ENCODE results near the gene SCFD2.

The SCFD2 gene

GRCh38 chr4:52838729-52839586, 526.9 kb downstream of the SCFD2 start:
- Histone ChIP-seq H3K4me3 (replicated peaks; ENCODE audit: insufficient read depth, low read length) (no peak overlapping the region), H3K27ac (replicated peaks) (no peak overlapping the region), H3K27me3 (ENCODE audit: insufficient read depth, poor library complexity, severe bottlenecking) (no peaks in the 10 kb centered on the region)
- no peak for DNase-seq (ENCODE audit: low read depth in 1 of 2, low spot score in 1 of 2)
- TF ChIP-seq POLR2AphosphoS5 (IDR thresholded peaks at IDR 0.05; ENCODE audit: low read depth) (no peak), REST (IDR thresholded peaks at IDR 0.05; ENCODE audit: insufficient replicate concordance, low read depth) (no peak), SPI1 (IDR thresholded peaks at IDR 0.05; ENCODE audit: borderline replicate concordance, low read depth) (no peak), GABPA (IDR thresholded peaks at IDR 0.05; ENCODE audit: low read depth) (no peak), CTCF (IDR thresholded peaks at IDR 0.05; ENCODE audit: insufficient read depth, low read length) (no peak)

GRCh38 chr4:52837716-52838558, 527.9 kb downstream of the SCFD2 start:
- peak in 1 of 2 experiments; percentile 58 for DNase-seq (ENCODE audit: low read depth in 1 of 2, low spot score in 1 of 2)
- no peak overlapping the region for H3K4me3 ChIP-seq (replicated peaks; ENCODE audit: insufficient read depth, low read length)
- H3K27ac ChIP-seq (replicated peaks), result no peak overlapping the region
- no peaks in the 10 kb centered on the region for H3K27me3 ChIP-seq (ENCODE audit: insufficient read depth, poor library complexity, severe bottlenecking)
- peak; percentile 74 for TF ChIP-seq SPI1 (IDR thresholded peaks at IDR 0.05; ENCODE audit: borderline replicate concordance, low read depth)
- peak; percentile 45 for TF ChIP-seq REST (IDR thresholded peaks at IDR 0.05; ENCODE audit: insufficient replicate concordance, low read depth)
- no peak for TF ChIP-seq CTCF (IDR thresholded peaks at IDR 0.05; ENCODE audit: insufficient read depth, low read length)
- 0 out of 2 replicates have a peak, but pooled peaks have one; percentile 35 for TF ChIP-seq POLR2AphosphoS5 (IDR thresholded peaks at IDR 0.05; ENCODE audit: low read depth)
- TF ChIP-seq GABPA (IDR thresholded peaks at IDR 0.05; ENCODE audit: low read depth), result no peak

GRCh38 chr4:52836678-52837077, 529.2 kb downstream of the SCFD2 start:
- no peaks in the 10 kb centered on the region for H3K27me3 ChIP-seq (ENCODE audit: insufficient read depth, poor library complexity, severe bottlenecking)
- DNase-seq (ENCODE audit: low read depth in 1 of 2, low spot score in 1 of 2), result no peak
- no peak overlapping the region for H3K27ac ChIP-seq (replicated peaks)
- H3K4me3 ChIP-seq (replicated peaks; ENCODE audit: insufficient read depth, low read length), result no peak overlapping the region
- TF ChIP-seq GABPA (IDR thresholded peaks at IDR 0.05; ENCODE audit: low read depth) (no peak), REST (IDR thresholded peaks at IDR 0.05; ENCODE audit: insufficient replicate concordance, low read depth) (no peak), SPI1 (IDR thresholded peaks at IDR 0.05; ENCODE audit: borderline replicate concordance, low read depth) (no peak), CTCF (IDR thresholded peaks at IDR 0.05; ENCODE audit: insufficient read depth, low read length) (no peak)

All from HL-60 (cell line).